C4-2B (cell line): ENCODE results near the gene IL1R1.

Experiments used
- H3K27ac ChIP-seq: fragments of 450-650 bp; 2 replicates; pipeline ENCODE4 v1.5.1; 2017
- CTCF ChIP-seq: fragments of 450-650 bp; conservative IDR thresholded peaks from 2 replicates; pipeline ENCODE4 v1.5.1; 2017; ENCODE audit warnings: mild to moderate bottlenecking
- ZFX ChIP-seq: fragments of 450-650 bp; IDR thresholded peaks from 2 replicates; pipeline ENCODE4 v1.6.1; 2017

Gene IL1R1

GRCh38 chr2:102180687-102180999, 38.1 kb downstream of the IL1R1 start:
- H3K27ac ChIP-seq: no peak overlapping the region
- TF ChIP-seq ZFX (no peak), CTCF (no peak)

- no peak overlapping the region for H3K27ac ChIP-seq
- TF ChIP-seq CTCF: no peak
- no peak for TF ChIP-seq ZFX
Measured at GRCh38 chr2:102181376-102181775, 38.8 kb downstream of the IL1R1 start.

GRCh38 chr2:102181919-102182635, 39.5 kb downstream of the IL1R1 start:
- no peak for TF ChIP-seq ZFX
- TF ChIP-seq CTCF: no peak
- H3K27ac ChIP-seq: no peak overlapping the region

GRCh38 chr2:102184018-102184417, 41.5 kb downstream of the IL1R1 start:
- no peak overlapping the region for H3K27ac ChIP-seq
- no peak for TF ChIP-seq CTCF
- no peak for TF ChIP-seq ZFX

- H3K27ac ChIP-seq: no peak overlapping the region
- no peak for TF ChIP-seq CTCF
- TF ChIP-seq ZFX: no peak
Measured at GRCh38 chr2:102184568-102184967, 42.0 kb downstream of the IL1R1 start.

GRCh38 chr2:102185347-102185746, 42.8 kb downstream of the IL1R1 start:
- TF ChIP-seq ZFX: no peak
- peak; percentile 66 for TF ChIP-seq CTCF
- no peak overlapping the region for H3K27ac ChIP-seq

GRCh38 chr2:102186791-102187495, 44.4 kb downstream of the IL1R1 start, which contains the start of gene IL1RL2:
Gene IL1RL2, plus strand, starts transcription at chr2:102187023. Its CDS starts 845 bp downstream, at chr2:102187868.
- TF ChIP-seq CTCF: no peak
- TF ChIP-seq ZFX: no peak

More at GRCh38 chr2:102186791-102187495, 44.4 kb downstream of the IL1R1 start, which contains the start of gene IL1RL2:
- no peak within 1 kb of the TSS for H3K27ac ChIP-seq
